Stimulated activated CD4-positive, alpha-beta T cell treated with anti-CD3 and anti-CD28 coated beads, Interleukin-1b, Interleukin-23, amount 100 ng/mL, for 48 hours (primary cell): ENCODE data around the gene STX16.
A peak's percentile ranks its signal among the peaks of the same experiment; 100 is the strongest.

Experiments used
- DNase-seq: peaks from one replicate; pipeline ENCODE4 v3.0.0-alpha.2; 2020

STX16 gene

DNA sequence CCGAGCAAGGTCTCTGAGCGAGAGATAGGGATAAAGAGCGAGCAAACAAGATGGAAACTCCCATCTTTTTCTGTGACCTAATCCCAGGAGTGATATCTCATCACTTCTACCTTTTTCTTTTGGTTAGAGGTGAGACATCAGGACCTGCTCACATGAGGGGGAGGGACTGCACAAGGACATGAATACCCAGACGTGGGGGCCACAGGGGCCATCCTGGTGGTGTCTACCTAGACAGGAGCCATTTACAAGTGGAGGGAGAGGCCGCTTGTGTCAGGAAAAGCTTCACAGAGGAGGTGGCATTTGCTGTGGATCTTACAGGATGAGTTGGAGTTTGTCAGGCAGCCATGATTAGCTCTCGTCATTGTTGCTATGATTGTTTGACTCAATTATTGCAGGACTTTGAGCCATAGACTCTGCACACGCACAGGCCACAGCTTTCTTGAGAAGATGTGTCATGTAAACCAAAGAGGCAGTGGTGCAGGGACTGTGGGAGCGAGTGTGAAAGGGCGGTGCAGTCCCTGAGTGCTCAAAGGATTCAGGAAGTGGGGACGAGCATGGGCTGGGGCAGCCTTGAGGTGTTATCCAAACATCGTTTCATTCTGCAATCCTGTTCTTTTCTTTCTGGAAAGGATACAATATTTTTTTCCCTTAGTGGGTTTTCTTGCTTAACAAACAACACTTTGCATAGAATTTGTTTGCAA lies 49.2 kb downstream of the STX16 start:
- peak; percentile 43 for DNase-seq

DNA sequence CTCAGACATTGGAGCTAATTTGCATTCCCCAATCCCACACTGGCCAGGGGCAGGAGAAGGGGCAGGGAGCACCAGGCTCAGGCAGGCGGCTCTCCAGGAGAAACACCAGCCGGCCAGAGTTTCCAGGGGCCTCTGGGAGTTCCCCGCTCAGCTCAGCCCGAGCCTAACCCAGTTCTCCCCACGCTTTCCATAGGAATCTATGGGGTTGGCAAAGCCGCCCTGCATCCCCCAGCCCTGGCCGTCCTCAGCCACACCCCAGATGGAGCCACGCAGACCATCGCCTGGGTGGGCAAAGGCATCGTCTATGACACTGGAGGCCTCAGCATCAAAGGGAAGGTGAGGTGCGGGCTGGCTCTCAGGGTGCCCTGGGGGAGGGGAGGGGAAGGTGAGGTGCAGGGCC lies 49.7 kb downstream of the STX16 start:
- no peak for DNase-seq

GRCh38 chr20:58701431-58702160 lies 50.5 kb downstream of the STX16 start:
- no peak for DNase-seq

- no peak for DNase-seq
Observed at GRCh38 chr20:58702161-58702510, 51.1 kb downstream of the STX16 start.

- no peak for DNase-seq
Observed at GRCh38 chr20:58702859-58703648, 52.0 kb downstream of the STX16 start.

DNA sequence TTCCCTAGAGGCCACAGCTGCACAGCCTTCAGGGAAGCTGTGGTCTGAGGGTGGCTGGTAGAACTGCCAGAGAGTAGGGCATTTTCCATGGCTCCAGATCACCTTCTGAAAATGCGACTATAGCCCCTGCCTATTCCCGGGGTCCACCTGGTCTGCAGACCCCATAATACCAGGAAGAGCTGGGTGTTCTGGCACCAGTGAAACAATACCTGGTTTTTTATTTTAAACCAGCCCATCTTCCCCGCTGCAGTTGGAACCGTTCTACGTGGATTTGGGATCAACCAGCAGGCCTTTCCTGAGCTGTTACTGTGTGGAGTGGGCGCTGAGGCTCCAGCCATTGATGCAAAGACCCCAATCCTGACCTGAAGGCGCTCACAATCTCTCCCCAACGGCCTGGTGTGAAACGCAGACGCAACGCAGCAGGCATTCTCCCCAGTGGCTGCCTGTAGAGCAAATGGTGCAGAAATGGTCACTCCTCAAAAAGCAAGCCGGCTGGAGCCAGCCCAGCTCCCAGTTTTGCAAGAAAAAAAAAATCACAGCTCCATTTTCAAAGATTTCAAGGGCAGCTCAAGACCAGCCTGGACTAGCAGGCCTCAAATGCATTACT lies 52.8 kb downstream of the STX16 start:
- DNase-seq: no peak

GRCh38 chr20:58705208-58705926 lies 54.3 kb downstream of the STX16 start:
- DNase-seq: no peak

DNA sequence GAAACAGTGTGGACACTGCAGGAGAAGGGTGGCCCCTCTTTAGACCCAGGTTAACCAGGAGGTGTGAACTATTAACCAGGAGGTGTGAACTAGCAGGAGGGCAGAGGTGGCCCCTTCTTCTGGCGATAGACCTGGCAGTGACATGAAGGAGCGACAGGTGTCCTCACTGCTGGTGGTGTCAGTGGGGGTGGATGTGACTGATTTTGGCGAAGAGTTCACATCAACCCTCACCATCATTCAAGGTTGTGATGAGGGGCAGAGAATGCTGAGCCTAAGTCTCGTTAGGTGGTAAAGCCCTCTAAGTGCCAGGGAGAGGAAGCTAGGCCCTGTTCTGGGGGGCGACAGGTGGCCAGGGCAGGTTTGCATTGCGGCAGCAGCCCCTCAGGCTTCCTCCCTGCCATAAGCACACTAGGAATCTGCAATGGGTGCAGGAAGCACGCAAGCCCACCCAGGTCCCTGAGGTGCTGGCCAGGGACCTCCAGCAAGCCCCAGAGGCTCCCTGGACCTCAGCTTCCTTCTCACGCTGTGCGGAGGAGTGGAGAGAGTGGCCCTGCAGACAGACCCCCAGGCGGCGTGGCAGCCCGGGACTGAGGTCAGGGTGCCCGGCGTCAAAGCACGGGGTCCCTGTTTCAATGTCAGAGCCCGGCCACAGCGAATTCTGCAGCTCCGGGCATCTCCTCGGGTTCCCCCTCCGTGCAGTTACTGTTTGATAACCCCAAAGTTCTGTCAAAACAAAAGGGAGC lies 55.2 kb downstream of the STX16 start:
- DNase-seq: no peak

DNA sequence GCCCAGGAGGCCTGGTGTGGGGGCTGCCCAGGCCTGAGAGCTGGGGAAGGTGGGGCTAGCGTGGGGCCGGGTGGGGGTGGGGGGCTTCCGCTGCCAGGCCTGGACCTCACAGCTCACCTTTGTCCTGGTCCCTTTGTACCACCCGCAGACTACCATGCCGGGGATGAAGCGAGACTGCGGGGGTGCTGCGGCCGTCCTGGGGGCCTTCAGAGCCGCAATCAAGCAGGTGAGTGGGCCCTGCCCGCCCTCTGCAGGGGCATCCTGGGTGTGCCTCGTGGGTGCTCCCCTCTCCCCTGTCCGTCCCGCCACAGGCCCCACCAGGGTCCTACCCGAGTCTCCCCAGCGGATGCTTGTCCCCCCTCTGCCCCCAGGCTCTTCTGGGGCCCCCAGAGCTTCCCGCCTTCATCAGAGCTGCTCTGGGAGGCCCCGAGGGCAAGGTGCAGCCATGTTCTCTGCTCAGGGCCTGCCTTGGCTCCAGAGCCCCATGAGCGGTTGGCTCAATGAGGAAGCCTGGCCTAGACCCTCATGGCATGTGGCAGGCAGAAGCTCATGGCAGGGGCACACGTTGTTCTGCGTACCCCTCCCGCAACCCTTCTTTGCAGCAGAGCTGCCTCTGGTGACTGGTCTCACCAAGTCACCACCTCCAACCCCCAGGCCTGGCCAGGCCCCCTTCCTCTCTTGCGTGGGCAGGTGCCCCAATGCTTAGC lies 56.0 kb downstream of the STX16 start:
- no peak for DNase-seq

GRCh38 chr20:58707770-58708169 lies 56.7 kb downstream of the STX16 start:
- DNase-seq: no peak

DNA sequence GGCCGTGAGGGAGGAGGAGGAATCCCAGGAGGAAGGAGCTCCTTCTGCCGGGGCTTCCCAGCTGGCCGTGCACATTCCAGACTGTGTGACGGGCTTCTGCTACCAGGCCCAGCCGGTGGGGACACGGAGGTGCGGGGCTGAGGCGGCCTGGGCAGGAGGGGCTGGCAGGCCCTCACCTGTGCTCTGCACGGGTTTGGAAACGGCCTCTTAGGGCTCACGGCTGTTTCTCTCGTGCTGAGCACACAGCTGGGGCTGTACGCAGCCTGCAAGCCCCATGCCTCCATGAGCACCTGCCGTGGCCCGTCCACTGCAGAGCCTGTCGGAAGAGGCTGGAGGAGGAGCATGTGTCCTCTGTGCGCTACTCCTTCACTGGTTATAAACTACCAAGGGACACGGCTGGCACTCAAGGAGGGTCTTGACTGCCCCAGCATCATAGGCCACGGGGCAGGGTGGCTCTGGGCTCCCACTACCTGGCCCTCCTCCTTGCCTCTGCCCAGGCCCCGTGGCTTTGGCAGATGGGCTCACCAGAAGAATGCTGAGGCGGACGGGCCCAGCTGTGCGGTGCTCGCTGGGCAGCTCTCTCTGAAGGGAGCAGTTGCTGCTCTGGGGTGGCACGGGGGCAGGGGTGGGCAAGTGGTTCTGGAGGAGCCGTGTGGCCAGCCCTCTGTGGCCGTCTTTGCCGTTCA lies 57.3 kb downstream of the STX16 start:
- DNase-seq: no peak

DNA sequence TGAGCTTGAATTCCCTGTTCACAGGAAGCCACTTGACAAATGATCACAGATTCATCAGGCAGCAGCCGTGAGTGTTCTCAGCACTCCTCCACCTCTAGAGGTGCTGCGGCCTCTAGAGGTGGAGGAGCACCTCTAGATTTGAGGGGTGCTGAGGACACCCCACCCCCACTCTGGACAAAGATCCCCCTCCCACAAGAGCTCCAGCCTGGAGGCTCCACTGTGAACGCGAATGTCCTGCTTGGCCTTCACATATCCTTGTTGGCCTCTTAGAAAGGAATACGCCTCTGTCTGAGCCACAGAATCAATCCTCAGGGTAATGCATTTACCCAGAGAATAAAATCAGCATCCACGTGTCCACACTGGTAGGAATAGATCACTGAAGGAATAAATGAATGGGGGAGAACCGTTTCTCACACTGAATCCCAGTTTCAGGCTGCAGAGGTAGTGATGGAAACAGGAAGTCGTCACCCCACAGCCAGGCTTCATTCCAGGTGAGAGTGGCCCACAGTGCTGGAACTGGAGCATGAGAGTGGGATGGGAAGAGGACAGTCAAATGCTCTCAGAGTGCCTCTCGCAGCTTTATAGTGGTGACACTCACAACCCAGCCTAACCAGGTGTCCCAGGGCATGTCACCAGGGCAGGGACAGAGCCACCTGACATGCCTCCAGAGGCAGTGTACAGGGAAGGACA lies 58.1 kb downstream of the STX16 start:
- DNase-seq: no peak

GRCh38 chr20:58709703-58710039 lies 58.6 kb downstream of the STX16 start:
- DNase-seq: no peak

DNA sequence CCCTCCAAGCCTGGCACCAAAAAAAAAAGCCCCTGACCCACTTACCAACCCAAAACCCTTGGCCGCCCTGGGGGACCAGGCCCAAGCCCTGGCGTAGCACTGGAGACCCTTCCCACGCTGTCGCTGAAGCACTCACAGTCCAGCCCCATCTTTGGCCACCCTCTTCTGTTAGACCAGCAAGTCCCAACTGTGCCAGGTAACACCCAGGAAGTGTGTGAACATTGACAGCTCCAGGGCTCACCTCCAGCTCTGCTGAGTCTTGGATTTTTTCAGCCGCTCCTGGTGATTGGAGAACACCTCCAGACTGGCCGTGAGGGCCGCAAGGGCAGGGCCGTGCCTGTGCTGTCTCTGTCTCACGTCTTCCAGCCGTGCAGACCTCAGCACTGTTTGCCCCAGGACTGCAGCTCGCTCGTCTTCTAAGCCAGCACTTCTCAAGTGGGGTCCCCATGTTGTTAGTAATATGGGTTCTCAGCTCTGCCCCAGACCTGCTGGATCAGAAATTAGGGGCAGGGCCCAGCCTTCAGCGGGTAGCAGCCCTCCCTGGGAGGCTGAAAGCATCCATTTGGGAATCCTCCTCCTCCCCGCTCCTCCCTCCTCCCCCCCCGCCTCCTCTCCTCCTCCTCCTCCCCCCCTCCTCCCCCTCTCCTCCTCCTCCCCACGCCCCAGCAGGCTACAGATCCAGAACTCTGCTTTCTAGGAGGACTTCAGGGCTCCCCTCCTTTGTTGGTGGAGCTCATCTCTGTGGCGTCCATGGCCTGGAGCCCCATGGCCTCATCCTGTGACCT lies 59.6 kb downstream of the STX16 start:
- no peak for DNase-seq

GRCh38 chr20:58711266-58712051 lies 60.4 kb downstream of the STX16 start:
- DNase-seq: no peak

- DNase-seq: no peak
Observed at GRCh38 chr20:58712151-58712791, 61.2 kb downstream of the STX16 start.

GRCh38 chr20:58712806-58713731 lies 62.0 kb downstream of the STX16 start:
- no peak for DNase-seq
